Measurements from ENCODE around the gene MAPK12. TPM values are rescaled to one million over a fixed set of nuclear protein-coding genes. Genes with fewer than 3 reads are reported as not detected.

Gene MAPK12
- total and polyA plus RNA-seq, 10 of the 15 experiments (the other 5 are each of a cell fraction or from before 2014, with no cell fraction given) = 1.1 to 38.9 (median 16.3) TPM

- Histone ChIP-seq H3K27ac (ENCODE audit: control insufficient read depth, insufficient read depth) (no peak overlapping the region), H3K36me3 (ENCODE audit: control insufficient read depth in 2 of 2, insufficient read depth in 2 of 2, low read length in 1 of 2) (no peaks in the 10 kb centered on the region), H2AFZ (ENCODE audit: control insufficient read depth, low read depth, low read length) (no peak overlapping the region), H3K79me2 (ENCODE audit: control insufficient read depth, insufficient read depth, low read length) (no peaks in the 10 kb centered on the region), H3K27me3 (replicated peaks in 1 of 2; ENCODE audit: control insufficient read depth in 2 of 2, insufficient read depth in 2 of 2, low read length in 1 of 2) (no peaks in the 10 kb centered on the region), H3K4me1 (ENCODE audit: control insufficient read depth, insufficient read depth, low read length) (peaks cover 14% of the 10 kb centered on the region), H3K4me3 (no peak overlapping the region), H3K9ac (ENCODE audit: control insufficient read depth, insufficient read depth, low read length) (no peak overlapping the region), H3K9me3 (replicated peaks; ENCODE audit: control insufficient read depth, insufficient read depth, low read length) (no peaks in the 10 kb centered on the region), H3K4me2 (ENCODE audit: control insufficient read depth, insufficient read depth) (peak overlapping the region; percentile 33; the same call in 1 of the 2 replicates), H4K20me1 (ENCODE audit: control insufficient read depth, insufficient read depth) (no peaks in the 10 kb centered on the region)
- ChIA-PET SMC1A (ENCODE audit: uncharacterized antibody, unreplicated experiment) (no interaction called here), POLR2A (no interaction called here), CTCF (no interaction called here), RAD21 (ENCODE audit: unreplicated experiment) (no interaction called here)
- no peak for ATAC-seq
- no peak for DNase-seq (ENCODE audit: low read depth, low spot score)
- 33% methylated on average over 8 of the region's 75 CpGs for WGBS (ENCODE audit: insufficient coverage, insufficient replicate concordance, low lambda C conversion rate, missing lambda C conversion rate)
- intact Hi-C loops (cut with micrococcal nuclease; ENCODE audit: unreplicated experiment) (no loop called here), in situ Hi-C loops (cut with MboI) (no loop called here)
- no peak for FAIRE-seq
- no TSS peak for BruUV-seq (replicated peaks)
- TF ChIP-seq JUNB (IDR thresholded peaks at IDR 0.05) (no peak), USF1 (IDR thresholded peaks at IDR 0.05; ENCODE audit: borderline replicate concordance, extremely low read length, insufficient read depth, low read depth, low read length) (no peak), IKZF2 (IDR thresholded peaks at IDR 0.05) (no peak), CHD1 (IDR thresholded peaks at IDR 0.05; ENCODE audit: low read depth, low read length) (no peak), NFYB (IDR thresholded peaks at IDR 0.05; ENCODE audit: insufficient read depth, low read depth, low read length) (no peak), EGR1 (IDR thresholded peaks at IDR 0.05; ENCODE audit: borderline replicate concordance in 1 of 2, low read depth in 2 of 2, low read length in 2 of 2) (0 out of 3 replicates have a peak, but pooled peaks of 1 of the 2 experiments have one; percentile 27), TCF12 (IDR thresholded peaks at IDR 0.05; ENCODE audit: low read depth, low read length) (no peak), PRDM15 (CRISPR knock-in tag; IDR thresholded peaks at IDR 0.05) (no peak), SUPT20H (IDR thresholded peaks at IDR 0.05; ENCODE audit: borderline replicate concordance, control insufficient read depth, low read depth, low read length) (no peak), BMI1 (IDR thresholded peaks at IDR 0.05; ENCODE audit: borderline replicate concordance) (no peak), BHLHE40 (IDR thresholded peaks at IDR 0.05; ENCODE audit: borderline replicate concordance in 1 of 2, low read depth in 2 of 2, low read length in 1 of 2) (0 out of 4 replicates have a peak, but pooled peaks of 1 of the 2 experiments have one; percentile 29), ZBTB11 (CRISPR knock-in tag; IDR thresholded peaks at IDR 0.05) (no peak)
- TF ChIP-seq, protein P1, sequence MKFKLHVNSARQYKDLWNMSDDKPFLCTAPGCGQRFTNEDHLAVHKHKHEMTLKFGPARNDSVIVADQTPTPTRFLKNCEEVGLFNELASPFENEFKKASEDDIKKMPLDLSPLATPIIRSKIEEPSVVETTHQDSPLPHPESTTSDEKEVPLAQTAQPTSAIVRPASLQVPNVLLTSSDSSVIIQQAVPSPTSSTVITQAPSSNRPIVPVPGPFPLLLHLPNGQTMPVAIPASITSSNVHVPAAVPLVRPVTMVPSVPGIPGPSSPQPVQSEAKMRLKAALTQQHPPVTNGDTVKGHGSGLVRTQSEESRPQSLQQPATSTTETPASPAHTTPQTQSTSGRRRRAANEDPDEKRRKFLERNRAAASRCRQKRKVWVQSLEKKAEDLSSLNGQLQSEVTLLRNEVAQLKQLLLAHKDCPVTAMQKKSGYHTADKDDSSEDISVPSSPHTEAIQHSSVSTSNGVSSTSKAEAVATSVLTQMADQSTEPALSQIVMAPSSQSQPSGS (IDR thresholded peaks at IDR 0.05; ENCODE audit: low read length) = no peak
Observed at GRCh38 chr22:50267591-50268390, 6.3 kb upstream of the MAPK12 start.
